GM21390 (cell line): ENCODE results near the gene WDR70.
"Not testable (repeated sequence)": the region's sequence is repeated elsewhere in the genome, so short reads cannot be mapped to it uniquely, and the experiment has no call there.

Experiments
- ATAC-seq: cut with Tn5 transposase; IDR thresholded peaks from one replicate; pipeline ENCODE4 v1.9.1; 2021; ENCODE audit not compliant: unreplicated experiment

The WDR70 gene

GRCh38 chr5:37672118-37672588 lies 293.0 kb downstream of the WDR70 start:
- ATAC-seq: peak; percentile 69

- ATAC-seq: not testable (repeated sequence)
Observed at GRCh38 chr5:37674361-37674760, 295.2 kb downstream of the WDR70 start.

- ATAC-seq: not testable (repeated sequence)
Observed at GRCh38 chr5:37679326-37679725, 300.2 kb downstream of the WDR70 start.

GRCh38 chr5:37679903-37680302 lies 300.8 kb downstream of the WDR70 start:
- not testable (repeated sequence) for ATAC-seq

GRCh38 chr5:37683072-37683471 lies 304.0 kb downstream of the WDR70 start:
- ATAC-seq: no peak

GRCh38 chr5:37685211-37685610 lies 306.1 kb downstream of the WDR70 start:
- ATAC-seq: no peak

GRCh38 chr5:37685816-37686215 lies 306.7 kb downstream of the WDR70 start:
- ATAC-seq: no peak

GRCh38 chr5:37688925-37689324 lies 309.8 kb downstream of the WDR70 start:
- not testable (repeated sequence) for ATAC-seq

GRCh38 chr5:37694333-37694732 lies 315.2 kb downstream of the WDR70 start:
- ATAC-seq: not testable (repeated sequence)

GRCh38 chr5:37694867-37695266 lies 315.7 kb downstream of the WDR70 start:
- ATAC-seq: no peak

- no peak for ATAC-seq
Observed at GRCh38 chr5:37695647-37696046, 316.5 kb downstream of the WDR70 start.

- ATAC-seq: no peak
Observed at GRCh38 chr5:37696190-37697021, 317.3 kb downstream of the WDR70 start.

GRCh38 chr5:37701868-37702267 lies 322.8 kb downstream of the WDR70 start:
- ATAC-seq: peak; percentile 74

- no peak for ATAC-seq
Observed at GRCh38 chr5:37703841-37704241, 324.7 kb downstream of the WDR70 start.

- ATAC-seq: no peak
Observed at GRCh38 chr5:37704406-37704805, 325.3 kb downstream of the WDR70 start.

GRCh38 chr5:37709020-37709419 lies 329.9 kb downstream of the WDR70 start:
- ATAC-seq: no peak

GRCh38 chr5:37710965-37711364 lies 331.8 kb downstream of the WDR70 start:
- no peak for ATAC-seq

GRCh38 chr5:37712750-37713149 lies 333.6 kb downstream of the WDR70 start:
- ATAC-seq: no peak

- ATAC-seq: no peak
Observed at GRCh38 chr5:37714756-37715155, 335.6 kb downstream of the WDR70 start.

GRCh38 chr5:37715361-37715760 lies 336.2 kb downstream of the WDR70 start:
- ATAC-seq: no peak

GRCh38 chr5:37715992-37716391 lies 336.9 kb downstream of the WDR70 start:
- ATAC-seq: no peak

- no peak for ATAC-seq
Observed at GRCh38 chr5:37716405-37716804, 337.3 kb downstream of the WDR70 start.

- no peak for ATAC-seq
Observed at GRCh38 chr5:37717276-37717612, 338.1 kb downstream of the WDR70 start.
